EH (cell line): ENCODE results near the gene PLA2G7.

Experiments
- DNase-seq: peaks from one replicate; pipeline ENCODE4 v3.0.0-alpha.2; 2015; ENCODE audit warnings: low read depth

PLA2G7 gene

GRCh38 chr6:46688117-46688965 lies 46.8 kb downstream of the PLA2G7 start:
- no peak for DNase-seq

GRCh38 chr6:46687619-46688097 lies 47.5 kb downstream of the PLA2G7 start, which contains the start of gene TDRD6:
Gene TDRD6, plus strand, starts transcription at chr6:46687885. Its CDS starts 244 bp downstream, at chr6:46688129.
- DNase-seq: no peak

- peak; percentile 32 for DNase-seq
These were observed 50.4 kb downstream of the PLA2G7 start for GRCh38 chr6:46684771-46685170.

- DNase-seq: no peak
These were observed 57.9 kb downstream of the PLA2G7 start for GRCh38 chr6:46677314-46677654.

- DNase-seq: no peak
These were observed 58.4 kb downstream of the PLA2G7 start for GRCh38 chr6:46676604-46677313.

- DNase-seq: no peak
These were observed 60.8 kb downstream of the PLA2G7 start for GRCh38 chr6:46674410-46674809.

- DNase-seq: no peak
These were observed 67.8 kb downstream of the PLA2G7 start for GRCh38 chr6:46667377-46667776.

- DNase-seq: no peak
These were observed 73.7 kb downstream of the PLA2G7 start for GRCh38 chr6:46661483-46661882.

GRCh38 chr6:46657642-46658041 lies 77.5 kb downstream of the PLA2G7 start:
- no peak for DNase-seq

- no peak for DNase-seq
These were observed 79.4 kb downstream of the PLA2G7 start for GRCh38 chr6:46655803-46656202.
